Left kidney (tissue), 2 donors: ENCODE results near the gene SLC4A11. TPM values are rescaled to one million over a fixed set of nuclear protein-coding genes. Genes with fewer than 3 reads are reported as not detected.
A peak's percentile ranks its signal among the peaks of the same experiment; 100 is the strongest.
"Not testable (repeated sequence)": the region's sequence is repeated elsewhere in the genome, so short reads cannot be mapped to it uniquely, and the experiment has no call there.

ENCODE experiments used
- DNase-seq: peaks from one replicate; pipeline ENCODE4 v3.0.0-alpha.2; 2013
- polyA plus RNA-seq: library from polyadenylated mRNA; unstranded; fragments of 120-200 nt; gene quantifications from one replicate; pipeline ENCODE4 v1.2.1, GENCODE V29; 2013; ENCODE audit not compliant: insufficient read length

SLC4A11 gene
- polyA plus RNA-seq, 1 donor = 2.3 TPM

- DNase-seq = no peak
These were observed 10.8 kb downstream of the SLC4A11 start for GRCh38 chr20:3227936-3228749.

DNA sequence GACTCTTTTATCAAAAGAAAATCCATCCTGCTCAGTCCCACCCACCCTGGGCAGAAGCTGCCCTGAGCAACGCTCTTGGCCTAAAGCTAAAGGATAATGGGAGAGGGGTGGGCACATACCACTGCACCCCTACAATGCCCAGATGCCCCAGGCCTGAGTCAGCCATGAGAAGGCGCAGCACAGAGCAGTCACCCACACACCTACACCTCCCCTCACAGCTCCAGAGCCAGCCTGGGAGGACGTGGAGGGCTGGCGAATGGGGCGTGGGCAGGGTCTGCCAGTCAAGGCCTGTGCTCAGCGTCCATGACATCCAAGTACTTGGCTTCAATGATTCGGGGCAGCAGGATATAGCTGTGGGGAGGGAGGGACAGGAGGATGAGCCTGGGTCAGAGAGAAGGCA is 11.5 kb downstream of the SLC4A11 start:
- no peak for DNase-seq

DNA sequence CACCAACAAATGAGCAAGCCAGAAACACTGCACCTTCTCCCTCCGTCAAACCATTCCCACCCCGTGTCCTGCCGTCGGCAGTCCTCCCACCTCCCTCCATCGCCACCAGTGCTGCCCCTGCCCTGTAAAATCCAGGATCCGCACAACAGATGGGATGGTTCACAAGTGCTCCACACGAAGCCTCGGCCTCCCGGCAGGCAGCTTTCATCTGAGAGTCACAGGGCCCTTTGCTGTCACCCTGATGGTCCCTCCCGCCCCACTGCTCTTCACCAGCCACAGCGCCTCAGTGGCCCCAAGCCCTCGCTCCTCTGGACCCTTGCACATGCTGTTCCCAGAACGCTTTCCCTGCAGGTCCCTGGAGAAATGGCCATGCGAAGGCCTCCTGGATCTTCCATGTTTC is 12.1 kb downstream of the SLC4A11 start:
- no peak for DNase-seq

- DNase-seq = no peak
These were observed 12.9 kb downstream of the SLC4A11 start for GRCh38 chr20:3226093-3226492.

- DNase-seq = no peak
These were observed 14.1 kb downstream of the SLC4A11 start for GRCh38 chr20:3224681-3225421.

- no peak for DNase-seq
These were observed 14.9 kb downstream of the SLC4A11 start for GRCh38 chr20:3223994-3224680.

GRCh38 chr20:3223651-3223993 is 15.4 kb downstream of the SLC4A11 start:
- DNase-seq = no peak

- peak; percentile 72 for DNase-seq
These were observed 16.1 kb downstream of the SLC4A11 start for GRCh38 chr20:3222635-3223600.

GRCh38 chr20:3221398-3222226 is 17.4 kb downstream of the SLC4A11 start:
- DNase-seq = no peak

- no peak for DNase-seq
These were observed 20.5 kb downstream of the SLC4A11 start for GRCh38 chr20:3218307-3218988.

GRCh38 chr20:3215359-3215917 is 23.6 kb downstream of the SLC4A11 start:
- not testable (repeated sequence) for DNase-seq

GRCh38 chr20:3213226-3213625 is 25.8 kb downstream of the SLC4A11 start:
- no peak for DNase-seq

DNA sequence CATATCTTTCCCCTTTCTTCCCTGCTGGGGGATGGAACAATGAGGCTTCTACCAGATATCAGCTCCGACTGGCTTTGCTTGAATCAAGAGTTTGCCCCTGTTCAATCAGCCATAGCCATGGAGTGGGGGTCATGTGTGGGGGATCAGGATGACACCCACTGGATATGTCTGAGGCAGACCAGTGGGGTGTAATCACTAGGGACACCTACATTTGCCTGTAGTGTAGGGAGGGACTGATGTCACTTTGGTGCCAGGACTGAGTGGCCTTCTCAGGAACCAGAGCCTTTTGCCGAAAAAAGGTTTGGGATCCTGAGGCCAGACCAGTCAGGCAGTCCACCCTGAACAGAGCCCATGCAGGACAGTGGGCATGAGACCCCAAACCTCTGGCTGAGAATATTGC is 28.6 kb downstream of the SLC4A11 start:
- no peak for DNase-seq

GRCh38 chr20:3209946-3210317 is 29.1 kb downstream of the SLC4A11 start:
- DNase-seq = no peak

GRCh38 chr20:3209257-3209945 is 29.6 kb downstream of the SLC4A11 start, which contains the start of gene ITPA:
ITPA (plus strand) TSS chr20:3209498; CDS start chr20:3209552, 54 bp downstream.
- DNase-seq = peak; percentile 49

DNA sequence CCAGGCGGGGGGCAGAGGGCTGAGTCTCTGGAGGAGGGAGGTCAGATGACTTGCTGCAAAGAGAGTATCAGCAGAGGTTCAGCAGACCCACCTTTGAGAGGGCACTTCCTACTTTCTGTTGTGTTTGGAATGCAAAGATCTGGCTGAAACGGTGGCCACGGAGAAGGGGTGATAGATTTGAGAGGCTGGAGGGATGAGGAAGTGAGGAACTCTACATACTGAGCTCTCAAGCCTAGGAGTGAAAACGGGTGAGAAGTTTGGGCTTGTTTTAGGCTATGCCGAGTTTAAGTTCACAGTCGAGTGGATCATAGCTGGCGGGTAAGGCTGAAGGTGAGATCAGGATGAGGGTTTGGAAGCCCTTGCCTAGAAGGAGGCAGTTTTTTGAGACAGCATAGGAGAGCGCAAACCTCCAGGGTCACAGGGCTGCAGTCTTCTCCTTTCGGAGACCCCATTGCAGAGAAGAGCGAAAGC is 30.2 kb downstream of the SLC4A11 start:
- DNase-seq = no peak

- peak; percentile 88 for DNase-seq
These were observed 34.7 kb downstream of the SLC4A11 start, which contains the start of gene DDRGK1 for GRCh38 chr20:3204124-3204794. DDRGK1 (minus strand) TSS chr20:3204682; CDS start chr20:3204627, 55 bp downstream.
